HK-2 (cell line): Measurements from ENCODE around the gene MAP3K3.
A peak's percentile ranks its signal among the peaks of the same experiment; 100 is the strongest.

ENCODE experiments used
- DNase-seq: peaks from one replicate; pipeline ENCODE4 v3.0.0-alpha.2; 2018; ENCODE audit not compliant: unreplicated experiment

Gene MAP3K3

DNA sequence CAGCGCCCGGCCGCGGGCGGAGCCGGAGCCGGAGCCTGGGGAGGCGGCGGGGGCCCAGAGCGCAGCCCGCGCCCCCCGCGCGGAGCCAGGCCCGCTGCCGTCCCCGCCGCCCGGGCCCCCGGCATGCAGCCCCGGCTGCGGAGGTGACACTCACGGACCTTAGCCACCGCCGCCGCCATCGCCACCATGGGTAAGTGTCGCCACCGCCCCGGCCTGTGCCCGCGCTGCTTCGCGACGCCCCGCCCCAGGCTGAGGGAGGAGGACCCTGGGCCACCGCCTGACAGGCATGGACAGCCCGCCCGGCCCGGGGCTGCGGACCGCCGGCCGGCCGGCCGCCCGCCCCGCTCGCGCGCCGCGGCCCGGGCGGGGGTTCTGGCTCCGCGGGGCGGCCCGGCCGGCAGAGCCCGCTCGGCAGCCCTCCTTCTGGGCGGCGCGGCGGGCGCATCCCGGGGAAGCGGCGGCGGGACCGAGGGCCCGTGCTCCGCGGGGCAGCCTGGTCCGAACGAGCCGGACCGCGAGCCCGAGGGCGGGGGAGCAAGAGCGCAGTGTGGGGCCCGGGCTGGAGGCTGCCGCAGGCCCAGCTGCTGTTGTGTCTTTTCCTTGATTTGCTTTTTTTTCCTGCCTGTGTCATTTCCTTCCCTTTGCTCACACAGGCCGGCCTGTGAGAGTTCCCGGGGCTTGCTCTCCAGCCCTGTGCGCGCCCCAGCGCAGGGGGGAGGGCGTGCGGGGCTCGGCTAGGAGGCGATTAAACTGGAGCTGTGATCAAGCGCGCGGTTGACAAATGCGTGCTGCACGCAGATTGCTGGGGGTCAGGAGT is 565 bp downstream of the MAP3K3 start:
- peak; percentile 67 for DNase-seq

DNA sequence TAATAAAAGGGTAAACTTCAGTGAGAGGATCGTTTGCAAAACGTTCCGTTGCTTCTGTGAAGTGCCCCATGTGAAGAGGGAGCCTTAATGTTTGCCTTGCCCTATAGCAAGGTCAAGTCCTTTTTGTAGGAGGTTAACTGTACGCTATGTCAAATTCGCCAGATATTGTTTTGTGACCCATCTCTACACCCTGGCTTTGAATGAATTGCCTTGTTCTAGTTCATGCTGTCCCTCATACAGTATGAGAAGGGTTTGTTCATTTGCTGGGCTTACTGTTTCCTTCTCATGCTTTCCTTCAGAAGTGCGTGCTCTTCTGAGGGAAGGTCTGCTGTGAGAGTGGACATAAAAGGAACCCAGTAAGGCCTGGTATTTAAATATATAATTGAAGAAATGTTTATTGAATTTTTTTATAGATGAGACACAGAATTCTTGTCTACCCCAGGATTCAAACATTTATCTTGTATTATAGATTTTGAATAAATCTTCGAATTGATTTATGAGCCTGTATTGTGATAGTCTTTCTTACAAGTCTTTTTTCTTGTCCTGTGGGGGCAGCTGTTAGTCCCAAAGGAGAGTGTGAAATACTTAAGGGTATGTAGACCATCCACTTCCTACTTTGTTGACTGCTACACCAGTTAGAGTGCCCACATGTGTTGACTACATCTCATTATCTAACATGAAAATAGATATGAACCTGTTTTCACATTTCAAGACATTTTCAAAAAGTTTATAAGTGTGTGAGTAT is 1.7 kb downstream of the MAP3K3 start:
- no peak for DNase-seq

DNA sequence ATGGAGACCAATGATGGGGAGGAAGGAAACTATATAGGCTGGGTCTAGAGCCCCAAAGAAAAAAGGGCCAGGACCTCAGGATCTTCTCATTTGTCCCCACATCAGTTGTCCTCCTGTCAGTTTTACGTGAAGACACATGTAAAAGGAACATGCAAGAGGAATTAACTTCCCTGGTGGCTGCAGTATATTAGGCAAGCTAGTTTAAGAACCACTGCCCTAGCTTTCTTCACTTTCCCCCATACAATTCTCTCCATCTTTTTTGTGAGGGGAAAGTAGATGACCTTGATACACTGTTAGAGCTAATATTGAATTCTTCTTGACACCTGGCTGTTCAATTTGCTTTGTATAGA is 2.3 kb downstream of the MAP3K3 start:
- DNase-seq: no peak

DNA sequence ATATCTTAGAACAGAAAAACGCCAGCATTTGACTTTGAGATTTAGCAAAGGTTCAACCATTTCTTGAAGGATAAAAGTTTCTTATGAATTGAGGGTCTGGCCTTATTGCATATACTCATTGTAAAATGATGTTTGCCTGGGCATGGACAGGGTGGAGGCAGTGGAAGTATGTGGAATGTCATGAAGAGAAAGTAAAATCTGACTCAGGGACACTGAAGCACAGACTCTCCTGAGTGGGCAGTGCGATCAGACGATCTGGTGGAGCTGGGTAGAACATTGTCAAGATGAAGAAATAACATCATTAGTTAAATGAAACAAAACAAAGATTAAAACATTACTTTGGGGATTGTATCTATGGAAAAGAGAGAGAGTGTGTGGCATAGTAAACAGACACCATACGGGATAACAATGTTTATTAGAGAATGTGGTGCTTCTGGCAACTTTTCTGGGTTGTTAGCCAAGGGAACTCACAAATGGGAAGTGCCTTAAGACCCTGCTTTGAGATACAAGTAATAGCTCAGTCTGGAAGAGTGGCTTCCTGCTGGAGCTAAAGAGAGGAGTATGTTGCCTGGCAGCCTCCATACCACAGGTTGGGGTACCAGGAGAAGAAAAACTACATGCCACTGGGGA is 4.4 kb downstream of the MAP3K3 start:
- no peak for DNase-seq

DNA sequence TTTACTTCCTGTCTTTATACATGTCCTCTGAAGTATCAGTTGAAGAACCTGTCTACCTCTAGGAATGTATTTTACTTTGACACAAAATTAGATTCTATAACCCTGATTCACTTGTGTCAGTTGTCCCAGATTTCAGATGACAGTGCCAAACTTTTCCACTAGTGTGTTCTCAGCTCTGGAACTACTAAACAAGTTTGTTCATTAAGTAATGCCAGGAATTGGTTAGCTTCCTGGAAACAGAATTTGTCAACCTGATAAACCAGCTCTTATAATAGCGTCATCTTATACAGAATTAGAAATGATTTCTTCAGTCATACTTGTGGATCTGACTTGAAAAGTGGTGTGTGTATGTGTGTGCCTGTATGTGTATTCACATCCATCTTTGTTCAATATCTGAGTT is 7.4 kb downstream of the MAP3K3 start:
- no peak for DNase-seq

- no peak for DNase-seq
Observed at GRCh38 chr17:63631062-63631461, 8.8 kb downstream of the MAP3K3 start.

GRCh38 chr17:63631626-63632025 is 9.4 kb downstream of the MAP3K3 start:
- no peak for DNase-seq

DNA sequence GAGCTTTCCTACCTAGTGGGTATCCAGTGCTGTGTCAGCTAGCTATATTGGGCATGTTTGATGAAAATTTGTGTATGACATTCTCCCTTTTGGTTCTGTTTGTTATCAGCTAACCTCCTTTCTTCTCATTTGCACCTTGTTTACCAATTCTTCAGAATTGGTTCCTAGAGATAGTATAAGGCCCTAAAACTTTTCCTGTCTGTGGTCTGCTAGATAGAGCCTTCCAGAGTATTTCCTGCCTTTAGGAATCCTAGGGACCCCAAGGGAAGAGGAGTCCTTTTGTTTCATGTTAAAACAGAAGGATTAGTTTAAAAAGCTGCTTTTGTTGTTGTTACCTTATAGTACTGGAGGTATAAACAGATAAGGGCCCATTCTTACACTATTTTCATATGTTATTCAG is 11.5 kb downstream of the MAP3K3 start:
- DNase-seq: no peak

- no peak for DNase-seq
Observed at GRCh38 chr17:63634163-63634562, 11.9 kb downstream of the MAP3K3 start.

DNA sequence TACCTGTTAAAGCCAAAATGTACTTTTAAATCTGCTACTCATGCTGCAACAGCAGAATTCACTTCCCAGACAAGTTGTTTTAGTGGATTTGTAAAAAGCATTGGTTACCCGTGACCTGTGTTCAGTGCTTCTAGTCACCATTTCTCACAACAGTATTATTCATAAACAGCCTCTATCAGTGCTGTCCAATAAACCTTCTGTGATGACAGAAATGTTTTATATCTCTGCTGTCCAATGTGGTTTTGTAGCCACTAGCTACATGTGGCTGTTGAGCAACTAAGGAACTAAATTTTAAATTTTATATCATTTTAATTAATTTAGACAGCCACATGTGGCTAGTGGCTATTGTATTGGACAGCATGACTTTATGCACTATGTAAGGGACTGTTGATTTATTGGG is 12.6 kb downstream of the MAP3K3 start:
- no peak for DNase-seq

- DNase-seq: no peak
Observed at GRCh38 chr17:63635290-63635689, 13.1 kb downstream of the MAP3K3 start.

GRCh38 chr17:63635787-63636186 is 13.6 kb downstream of the MAP3K3 start:
- DNase-seq: no peak

- no peak for DNase-seq
Observed at GRCh38 chr17:63639125-63639524, 16.9 kb downstream of the MAP3K3 start.

DNA sequence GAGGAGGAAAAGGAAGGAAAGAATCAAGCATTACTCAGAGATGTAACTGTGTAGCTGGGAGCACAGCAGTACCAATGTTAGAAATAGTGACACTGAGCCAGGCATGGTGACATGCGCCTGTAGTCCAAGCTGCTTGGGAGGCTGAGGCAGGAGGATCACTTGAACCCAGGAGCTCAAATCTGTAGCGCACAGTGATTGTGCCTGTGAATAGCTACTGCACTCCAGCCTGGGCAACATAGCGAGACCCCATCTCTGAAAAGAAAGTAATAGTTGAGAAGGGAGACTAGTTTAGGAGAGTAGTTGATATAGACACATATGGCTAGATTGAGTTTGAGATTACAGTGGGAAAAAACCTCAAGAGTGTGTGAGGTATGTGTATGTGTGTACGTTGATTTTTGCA is 17.8 kb downstream of the MAP3K3 start:
- DNase-seq: no peak

GRCh38 chr17:63641692-63642448 is 19.7 kb downstream of the MAP3K3 start:
- no peak for DNase-seq

DNA sequence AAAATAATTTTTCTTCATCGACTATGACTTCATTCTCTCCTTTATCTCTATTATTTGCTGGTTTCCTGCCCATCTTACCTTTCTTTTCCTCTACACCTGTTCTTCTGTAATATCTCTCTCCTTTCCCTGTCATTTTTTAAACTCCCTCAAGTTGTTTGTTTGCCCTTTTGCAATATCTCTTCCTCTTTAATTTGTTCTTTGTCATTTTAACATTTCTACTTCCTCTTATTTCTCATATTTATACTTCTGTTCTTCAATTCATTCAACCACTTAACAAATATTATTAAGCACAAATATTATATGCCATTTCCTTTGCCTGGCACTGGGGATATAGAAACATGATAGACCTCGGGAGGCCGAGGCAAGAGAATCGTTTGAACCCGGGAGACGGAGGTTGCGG is 22.6 kb downstream of the MAP3K3 start:
- no peak for DNase-seq

- DNase-seq: no peak
Observed at GRCh38 chr17:63645775-63646487, 23.7 kb downstream of the MAP3K3 start.

- DNase-seq: no peak
Observed at GRCh38 chr17:63646488-63646806, 24.2 kb downstream of the MAP3K3 start.

- peak; percentile 14 for DNase-seq
Observed at GRCh38 chr17:63647065-63647725, 25.0 kb downstream of the MAP3K3 start.

DNA sequence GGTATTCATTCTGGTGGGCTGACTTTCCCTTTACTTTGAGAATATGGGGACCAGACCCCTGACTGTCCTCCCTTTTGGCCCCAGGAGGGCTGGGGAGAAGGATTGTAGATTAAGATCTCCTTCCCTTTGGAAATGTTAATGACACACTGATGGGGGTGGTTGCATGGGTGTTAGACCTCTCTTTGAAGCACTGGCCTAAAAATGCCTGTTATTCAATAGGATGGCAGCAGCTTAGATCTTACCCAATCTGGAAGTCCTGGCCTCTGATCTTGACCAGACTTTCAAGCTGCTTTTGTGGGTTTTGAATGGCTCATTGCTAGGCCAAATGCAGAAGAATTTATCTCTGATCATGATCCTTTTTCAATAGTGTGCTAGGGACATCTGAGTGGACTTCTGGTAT is 25.7 kb downstream of the MAP3K3 start:
- no peak for DNase-seq

- no peak for DNase-seq
Observed at GRCh38 chr17:63649813-63650212, 27.6 kb downstream of the MAP3K3 start.
